Body of pancreas (tissue), 4 donors: ENCODE measurements around the gene TMEM144. TPM values are rescaled to one million over a fixed set of nuclear protein-coding genes. Genes with fewer than 3 reads are reported as not detected.

Experiments used
- ATAC-seq: fragments of 150-250 bp; one replicate; pipeline ENCODE4 v1.9.1; 2016
- DNase-seq, 4 donors: peaks; one replicate each; pipeline ENCODE4 v3.0.0-alpha.2; 2019
- H3K27ac ChIP-seq, 4 donors: fragments of 200-600 bp; sonication (generic); 1 replicate in 3 of 4; 2 replicates in 1 of 4; pipeline versions ENCODE4 v1.5.1 to v1.6.1; 2016 to 2019; ENCODE audit warnings: mild to moderate bottlenecking in 1 of 4, mixed read lengths in 1 of 4, moderate library complexity in 1 of 4
- H3K27me3 ChIP-seq, 2 donors: fragments of 200-600 bp; sonication (generic); one replicate each; pipeline ENCODE4 v1.6.0; 2016; ENCODE audit warnings: mild to moderate bottlenecking in 1 of 2
- H3K36me3 ChIP-seq, 2 donors: fragments of 200-600 bp; sonication (generic); replicated peaks in 1 of 2; 2 replicates each; pipeline ENCODE4 v1.5.1; 2016; ENCODE audit warnings: low read depth in 2 of 2; ENCODE audit not compliant: insufficient read depth in 1 of 2
- H3K4me1 ChIP-seq: fragments of 200-600 bp; sonication (generic); one replicate; pipeline ENCODE4 v1.6.0; 2016
- H3K4me3 ChIP-seq, 2 donors: fragments of 200-600 bp; sonication (generic); 1 replicate in 1 of 2; 2 replicates in 1 of 2; pipeline ENCODE4 v1.5.1; 2016 to 2019
- H3K9me3 ChIP-seq, 3 donors: fragments of 200-600 bp; sonication (generic); 1 replicate in 2 of 3; 2 replicates in 1 of 3; pipeline ENCODE4 v1.5.1; 2016
- POLR2A ChIP-seq, 3 donors: fragments of 450-650 bp; IDR thresholded peaks; one replicate each; pipeline ENCODE4 v1.6.1; 2016; ENCODE audit warnings: antibody characterized with exemption in 3 of 3, mild to moderate bottlenecking in 2 of 3
- WGBS, 2 donors: methylation state at CpG; one replicate each; pipeline ENCODE4 v1.1.5; 2017; 5-methylcytosine and 5-hydroxymethylcytosine counted together
- intact Hi-C: fragments of 100-400 bp; cut with DNase I; formaldehyde crosslinking; loops from one replicate; pipeline ENCODE4 v1.15.1; 2023
- total RNA-seq, 2 donors: library from RNA; depleted of rRNA; stranded (reverse); fragments of >200 nt; gene quantifications; one replicate each; pipeline ENCODE4 v1.1.0, GENCODE V29; 2016
- TF ChIP-seq, protein P1 (sequence below), 7 experiments: fragments of 450-650 bp in 4 of 7; fragments of 200-600 bp in 3 of 7; sonication (generic) in 3 of 7; IDR thresholded peaks; one replicate each; pipeline ENCODE4 v1.5.1; 2016 to 2019; ENCODE audit warnings: antibody characterized with exemption in 7 of 7

TMEM144 gene
- total RNA-seq, 2 donors from 2014 or later = 10.5 to 13.0 TPM

DNA sequence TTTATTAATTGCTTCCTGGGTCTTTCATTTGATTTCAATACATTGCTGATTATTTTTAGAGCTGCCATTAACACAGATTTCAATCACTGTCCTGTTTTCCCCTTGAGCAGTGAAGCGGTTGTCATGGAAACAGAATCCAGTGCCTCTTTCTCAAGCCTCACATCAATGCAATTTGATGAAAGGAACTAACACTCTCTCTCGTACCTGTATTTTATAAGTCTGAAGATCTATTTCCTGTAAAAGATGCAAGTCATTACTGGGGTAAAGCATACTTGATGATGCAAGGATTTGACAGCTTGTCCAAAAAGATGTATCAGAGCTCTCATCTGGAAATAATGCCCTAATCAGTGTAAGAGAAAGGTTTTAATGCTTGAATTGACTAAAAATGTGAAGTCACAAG lies 19.6 kb upstream of the TMEM144 start:
- H3K27me3 ChIP-seq = no peaks in the 10 kb centered on the region
- WGBS, 2 donors = 70 to 73% methylated on average over 2 of the region's 2 CpGs

DNA sequence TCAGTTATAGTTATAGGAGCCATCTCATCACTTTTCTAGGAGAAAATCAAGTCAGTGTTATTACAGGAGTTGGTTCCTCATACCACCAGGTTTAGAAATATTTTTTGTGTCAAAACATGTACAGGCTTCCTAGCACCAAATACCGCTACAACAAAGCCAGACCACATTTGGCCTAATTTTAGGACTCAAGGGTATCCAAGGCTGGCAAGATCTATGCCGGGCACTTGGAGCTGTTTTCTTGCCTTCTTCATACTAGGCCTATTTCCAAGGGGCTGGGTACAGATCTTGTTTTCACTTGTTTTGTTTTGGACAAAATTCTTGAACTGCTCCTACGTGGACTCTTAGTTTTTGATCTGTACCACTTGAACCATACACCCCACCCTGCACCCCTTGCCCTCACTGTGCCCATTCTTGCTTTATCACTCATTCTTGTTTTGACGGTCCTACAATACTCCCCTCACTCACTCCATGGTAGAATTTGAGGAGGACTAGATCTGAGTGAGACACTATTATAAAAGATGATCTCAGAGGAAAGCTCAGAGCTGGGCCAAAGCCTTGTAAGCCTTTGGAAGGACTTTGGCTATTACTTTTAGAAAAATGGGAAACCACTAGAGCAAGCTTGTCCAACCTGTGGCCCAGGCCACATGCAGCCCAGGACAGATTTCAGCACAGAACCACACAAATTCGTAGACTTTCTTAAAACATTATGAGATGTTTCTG lies 17.7 kb upstream of the TMEM144 start:
- intact Hi-C loops = no loop called here
- no peak overlapping the region for H3K4me3 ChIP-seq
- no peak overlapping the region for H3K27ac ChIP-seq
- TF ChIP-seq POLR2A (IDR thresholded peaks at IDR 0.05) = no peak
- DNase-seq (no peak), ATAC-seq (no peak)
- H3K27me3 ChIP-seq = no peaks in the 10 kb centered on the region
- H3K36me3 ChIP-seq = no peaks in the 10 kb centered on the region
- 79 to 81% methylated on average over 5 of the region's 5 CpGs for WGBS, 2 donors
- no peaks in the 10 kb centered on the region for H3K4me1 ChIP-seq
- H3K9me3 ChIP-seq = no peaks in the 10 kb centered on the region

More for the DNA sequence above, 19.6 kb upstream of the TMEM144 start:
- intact Hi-C loops = no loop called here
- Histone ChIP-seq H3K9me3 (no peaks in the 10 kb centered on the region), H3K27ac (no peak overlapping the region), H3K4me3 (no peak overlapping the region), H3K4me1 (no peaks in the 10 kb centered on the region), H3K36me3 (no peaks in the 10 kb centered on the region)
- ATAC-seq (no peak), DNase-seq (no peak)
- no peak for TF ChIP-seq POLR2A (IDR thresholded peaks at IDR 0.05)
- TF ChIP-seq, protein P1, sequence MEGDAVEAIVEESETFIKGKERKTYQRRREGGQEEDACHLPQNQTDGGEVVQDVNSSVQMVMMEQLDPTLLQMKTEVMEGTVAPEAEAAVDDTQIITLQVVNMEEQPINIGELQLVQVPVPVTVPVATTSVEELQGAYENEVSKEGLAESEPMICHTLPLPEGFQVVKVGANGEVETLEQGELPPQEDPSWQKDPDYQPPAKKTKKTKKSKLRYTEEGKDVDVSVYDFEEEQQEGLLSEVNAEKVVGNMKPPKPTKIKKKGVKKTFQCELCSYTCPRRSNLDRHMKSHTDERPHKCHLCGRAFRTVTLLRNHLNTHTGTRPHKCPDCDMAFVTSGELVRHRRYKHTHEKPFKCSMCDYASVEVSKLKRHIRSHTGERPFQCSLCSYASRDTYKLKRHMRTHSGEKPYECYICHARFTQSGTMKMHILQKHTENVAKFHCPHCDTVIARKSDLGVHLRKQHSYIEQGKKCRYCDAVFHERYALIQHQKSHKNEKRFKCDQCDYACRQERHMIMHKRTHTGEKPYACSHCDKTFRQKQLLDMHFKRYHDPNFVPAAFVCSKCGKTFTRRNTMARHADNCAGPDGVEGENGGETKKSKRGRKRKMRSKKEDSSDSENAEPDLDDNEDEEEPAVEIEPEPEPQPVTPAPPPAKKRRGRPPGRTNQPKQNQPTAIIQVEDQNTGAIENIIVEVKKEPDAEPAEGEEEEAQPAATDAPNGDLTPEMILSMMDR (IDR thresholded peaks at IDR 0.05) = no peak

DNA sequence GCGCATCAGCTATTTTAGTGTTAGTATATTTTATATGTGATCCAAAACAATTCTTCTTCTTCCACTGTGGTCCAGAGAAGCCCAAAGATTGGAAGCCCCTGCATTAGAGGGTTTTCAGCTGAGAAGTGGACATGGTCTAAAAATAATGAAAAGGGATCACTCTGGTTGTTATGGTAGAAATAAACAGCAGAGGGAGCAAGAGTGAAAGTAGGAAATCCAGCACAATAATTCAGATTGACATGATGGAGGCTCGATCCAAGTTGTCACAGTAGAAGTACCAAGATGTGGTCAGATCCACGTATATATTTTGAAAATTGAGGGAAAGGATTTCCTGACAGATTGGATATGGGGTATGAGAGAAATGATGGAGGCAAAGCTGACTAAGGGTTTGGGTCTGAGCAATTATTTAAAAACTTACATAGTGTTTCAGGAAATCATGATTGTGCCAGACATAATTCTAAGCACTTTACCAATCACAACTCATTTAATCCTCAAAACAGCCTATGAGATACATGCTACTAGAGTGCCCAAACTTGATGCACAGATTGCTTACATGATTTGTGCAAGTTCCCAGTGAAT lies 17.0 kb upstream of the TMEM144 start:
- 26 to 30% methylated on average over 3 of the region's 3 CpGs for WGBS, 2 donors
- no peak for TF ChIP-seq POLR2A (IDR thresholded peaks at IDR 0.05)
- TF ChIP-seq, protein P1 (IDR thresholded peaks at IDR 0.05) = peak; percentile 33 to 73 (median 71)
- Histone ChIP-seq H3K27me3 (no peaks in the 10 kb centered on the region), H3K4me3 (no peak overlapping the region), H3K9me3 (no peaks in the 10 kb centered on the region), H3K36me3 (no peaks in the 10 kb centered on the region), H3K27ac (no peak overlapping the region), H3K4me1 (no peaks in the 10 kb centered on the region)
- DNase-seq (no peak), ATAC-seq (peak; percentile 73)
- intact Hi-C loops = no loop called here

DNA sequence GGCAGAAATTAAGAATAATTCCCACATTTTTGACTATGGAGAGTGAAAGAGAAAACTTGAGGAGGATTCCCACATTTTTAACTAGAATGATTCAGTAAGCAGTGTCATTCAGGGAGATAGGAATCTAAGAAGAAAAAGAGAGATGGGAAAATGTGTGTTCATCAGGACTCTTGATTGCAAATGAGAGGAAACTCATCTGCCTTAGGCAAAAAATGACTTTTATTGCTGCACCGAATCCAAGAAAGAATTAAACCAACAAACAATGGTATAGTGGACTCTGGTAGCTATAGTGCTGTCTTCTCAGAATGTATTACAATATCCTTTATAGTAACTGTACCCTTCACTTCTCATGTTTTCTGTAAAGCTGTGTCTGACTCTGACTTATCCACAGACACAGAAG lies 15.0 kb upstream of the TMEM144 start:
- Histone ChIP-seq H3K9me3 (no peaks in the 10 kb centered on the region), H3K27ac (no peak overlapping the region), H3K27me3 (no peaks in the 10 kb centered on the region), H3K36me3 (no peaks in the 10 kb centered on the region), H3K4me3 (no peak overlapping the region), H3K4me1 (no peaks in the 10 kb centered on the region)
- TF ChIP-seq, protein P1 (IDR thresholded peaks at IDR 0.05) = no peak
- TF ChIP-seq POLR2A (IDR thresholded peaks at IDR 0.05) = no peak
- intact Hi-C loops = no loop called here
- ATAC-seq (no peak), DNase-seq (no peak)
- 76 to 81% methylated on average over 1 of the region's 1 CpG for WGBS, 2 donors

DNA sequence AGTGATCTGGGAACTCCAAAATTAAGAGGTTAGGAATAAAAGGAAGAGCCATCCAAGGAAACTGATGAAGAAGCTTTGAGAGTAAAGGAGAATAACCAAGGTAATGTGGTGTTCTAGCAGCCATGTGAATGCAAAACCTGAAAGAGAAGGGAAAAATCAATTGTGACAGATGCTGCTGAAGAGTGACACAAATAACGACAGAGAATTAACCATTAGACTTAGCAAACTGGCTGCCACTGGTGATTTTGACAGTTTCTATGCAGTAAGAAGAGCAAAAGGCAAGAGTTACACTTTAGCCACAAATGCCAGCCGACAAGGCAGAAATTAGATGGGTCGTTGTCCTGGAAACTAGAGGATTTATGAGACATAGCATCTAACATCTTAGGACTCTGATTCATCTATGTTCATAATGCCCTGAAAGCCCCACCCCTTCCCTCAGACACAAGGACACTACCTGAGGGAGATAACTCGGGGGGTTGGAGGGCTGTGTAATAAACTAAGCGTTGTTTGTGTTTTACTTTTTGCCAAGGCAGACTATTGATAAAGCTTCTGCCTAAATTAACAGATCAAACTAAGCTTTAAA lies 13.0 kb upstream of the TMEM144 start:
- WGBS, 2 donors = 58 to 66% methylated on average over 5 of the region's 5 CpGs
- ATAC-seq (no peak), DNase-seq (no peak)
- H3K27me3 ChIP-seq = no peaks in the 10 kb centered on the region
- H3K36me3 ChIP-seq = no peaks in the 10 kb centered on the region
- intact Hi-C loops = no loop called here
- H3K9me3 ChIP-seq = no peaks in the 10 kb centered on the region
- H3K27ac ChIP-seq = no peak overlapping the region
- no peaks in the 10 kb centered on the region for H3K4me1 ChIP-seq
- TF ChIP-seq, protein P1 (IDR thresholded peaks at IDR 0.05) = no peak
- no peak for TF ChIP-seq POLR2A (IDR thresholded peaks at IDR 0.05)
- H3K4me3 ChIP-seq = no peak overlapping the region
